Fibroblast of the aortic adventitia (primary cell): ENCODE results near the gene ARHGAP42. TPM values are rescaled to one million over a fixed set of nuclear protein-coding genes. Genes with fewer than 3 reads are reported as not detected.
A peak's percentile ranks its signal among the peaks of the same experiment; 100 is the strongest.

ENCODE experiments used
- DNase-seq: peaks from one replicate; pipeline ENCODE4 v3.0.0-alpha.2; 2010; ENCODE audit warnings: low read depth
- H3K4me3 ChIP-seq: 2 replicates; pipeline ENCODE4 v1.5.1; 2011; ENCODE audit warnings: low read depth, mild to moderate bottlenecking, control low read depth, low read length, moderate library complexity
- CTCF ChIP-seq: IDR thresholded peaks from 2 replicates; pipeline ENCODE4 v1.5.1; 2011; ENCODE audit warnings: mild to moderate bottlenecking, low read length, control low read depth, inconsistent platforms; ENCODE audit not compliant: insufficient read depth
- total RNA-seq: library from RNA; depleted of rRNA; stranded (reverse); fragments of >200 nt; gene quantifications from 2 replicates; pipeline ENCODE4 v1.2.3, GENCODE V29; 2012; ENCODE audit warnings: low replicate concordance

The ARHGAP42 gene
- total RNA-seq, 1 donor: 12.6 TPM

- DNase-seq: no peak
- H3K4me3 ChIP-seq: no peak overlapping the region
- no peak for TF ChIP-seq CTCF
These were observed 281.9 kb downstream of the ARHGAP42 start for GRCh38 chr11:100969008-100969407.

- peak; percentile 5 for DNase-seq
- TF ChIP-seq CTCF: no peak
- H3K4me3 ChIP-seq: no peak overlapping the region
These were observed 283.4 kb downstream of the ARHGAP42 start for GRCh38 chr11:100970283-100971164.

- H3K4me3 ChIP-seq: no peak overlapping the region
- TF ChIP-seq CTCF: no peak
- no peak for DNase-seq
These were observed 285.0 kb downstream of the ARHGAP42 start for GRCh38 chr11:100972046-100972445.

GRCh38 chr11:100978442-100978841 is 291.4 kb downstream of the ARHGAP42 start:
- TF ChIP-seq CTCF: no peak
- DNase-seq: no peak
- no peak overlapping the region for H3K4me3 ChIP-seq

- DNase-seq: no peak
- TF ChIP-seq CTCF: no peak
These were observed 291.9 kb downstream of the ARHGAP42 start for GRCh38 chr11:100978939-100979338.

GRCh38 chr11:100980156-100980555 is 293.1 kb downstream of the ARHGAP42 start:
- TF ChIP-seq CTCF: peak; percentile 30
- DNase-seq: peak; percentile 21
- no peak overlapping the region for H3K4me3 ChIP-seq

More at GRCh38 chr11:100978939-100979338, 291.9 kb downstream of the ARHGAP42 start:
- no peak overlapping the region for H3K4me3 ChIP-seq
